Astrocyte (in vitro differentiated cells and primary cell): Measurements from ENCODE around the gene NCOR1. TPM values are rescaled to one million over a fixed set of nuclear protein-coding genes. Genes with fewer than 3 reads are reported as not detected.
"Not testable (repeated sequence)": the region's sequence is repeated elsewhere in the genome, so short reads cannot be mapped to it uniquely, and the experiment has no call there.

ENCODE experiments used
- DNase-seq: peaks from one replicate; pipeline ENCODE4 v3.0.0-alpha.2; 2010; ENCODE audit warnings: low read depth
- FAIRE-seq: peaks from 2 replicates; lab custom pipeline; 2011; peaks lifted over from hg19 to GRCh38; lab: Jason Lieb, UNC
- H2AFZ ChIP-seq: 2 replicates; pipeline ENCODE4 v1.6.0; 2012; ENCODE audit warnings: low read depth, low read length, inconsistent platforms
- H3K27ac ChIP-seq: 2 replicates; pipeline ENCODE4 v1.5.1; 2011; ENCODE audit warnings: low read depth, low read length, inconsistent platforms
- H3K27me3 ChIP-seq: 2 replicates; pipeline ENCODE4 v1.6.0; 2011; ENCODE audit warnings: low read length, inconsistent platforms; ENCODE audit not compliant: insufficient read depth
- H3K36me3 ChIP-seq: 2 replicates; pipeline ENCODE4 v1.5.1; 2011; ENCODE audit warnings: low read length, inconsistent platforms; ENCODE audit not compliant: insufficient read depth
- H3K4me1 ChIP-seq: 2 replicates; pipeline ENCODE4 v1.5.1; 2011; ENCODE audit warnings: low read length, inconsistent platforms; ENCODE audit not compliant: insufficient read depth
- H3K4me2 ChIP-seq: 2 replicates; pipeline ENCODE4 v1.6.0; 2012; ENCODE audit warnings: low read length, inconsistent platforms
- H3K4me3 ChIP-seq: 2 replicates; pipeline ENCODE4 v1.5.1; 2011; ENCODE audit warnings: low read depth, mild to moderate bottlenecking, low read length, inconsistent platforms; ENCODE audit not compliant: insufficient read depth
- H3K79me2 ChIP-seq: 2 replicates; pipeline ENCODE4 v1.6.0; 2012; ENCODE audit warnings: mild to moderate bottlenecking, low read length, inconsistent platforms; ENCODE audit not compliant: insufficient read depth
- H3K9ac ChIP-seq: 2 replicates; pipeline ENCODE4 v1.6.0; 2012; ENCODE audit warnings: mild to moderate bottlenecking, low read length, inconsistent platforms
- H3K9me3 ChIP-seq: 2 replicates; pipeline ENCODE4 v1.5.1; 2012; ENCODE audit warnings: low read depth, mild to moderate bottlenecking, low read length, inconsistent platforms; ENCODE audit not compliant: insufficient read depth
- H4K20me1 ChIP-seq: 2 replicates; pipeline ENCODE4 v1.6.0; 2012; ENCODE audit warnings: low read length, inconsistent platforms; ENCODE audit not compliant: insufficient read depth
- H3K27ac Mint-ChIP-seq: one replicate; pipeline ENCODE4 v1.8.0; 2021; ENCODE audit warnings: mild to moderate bottlenecking, mixed read lengths; ENCODE audit not compliant: unreplicated experiment
- H3K27me3 Mint-ChIP-seq: one replicate; pipeline ENCODE4 v1.8.0; 2021; ENCODE audit warnings: low read depth, mixed read lengths; ENCODE audit not compliant: unreplicated experiment
- H3K36me3 Mint-ChIP-seq: one replicate; pipeline ENCODE4 v1.8.0; 2021; ENCODE audit warnings: low read depth, mixed read lengths; ENCODE audit not compliant: unreplicated experiment
- H3K4me1 Mint-ChIP-seq: one replicate; pipeline ENCODE4 v1.8.0; 2021; ENCODE audit warnings: low read depth, mixed read lengths; ENCODE audit not compliant: unreplicated experiment
- H3K4me3 Mint-ChIP-seq: one replicate; pipeline ENCODE4 v1.8.0; 2021; ENCODE audit warnings: mild to moderate bottlenecking, moderate library complexity, mixed read lengths; ENCODE audit not compliant: unreplicated experiment
- H3K9me3 Mint-ChIP-seq: one replicate; pipeline ENCODE4 v1.8.0; 2021; ENCODE audit warnings: mild to moderate bottlenecking, mixed read lengths; ENCODE audit not compliant: unreplicated experiment
- CTCF ChIP-seq: IDR thresholded peaks from 2 replicates; pipeline ENCODE4 v1.5.1; 2011; ENCODE audit warnings: low read depth, mild to moderate bottlenecking, inconsistent platforms, low read length, moderate library complexity; ENCODE audit not compliant: insufficient read depth
- EZH2 ChIP-seq: IDR thresholded peaks from 2 replicates; pipeline ENCODE4 v1.6.1; 2012; ENCODE audit warnings: mild to moderate bottlenecking, low read length, inconsistent platforms; ENCODE audit not compliant: insufficient read depth
- total RNA-seq: library from RNA; stranded (reverse); gene quantifications from 2 replicates; pipeline ENCODE4 v1.2.1, GENCODE V29; 2021

NCOR1 gene
- total RNA-seq, 1 donor from 2014 or later: 119 TPM

- peaks cover 26% of the 10 kb centered on the region for H4K20me1 ChIP-seq
- no peaks in the 10 kb centered on the region for H3K27me3 Mint-ChIP-seq
- H3K27me3 ChIP-seq: no peaks in the 10 kb centered on the region
- no peaks in the 10 kb centered on the region for H3K9me3 Mint-ChIP-seq
- H3K27ac Mint-ChIP-seq: peak within 1 kb of the TSS; percentile 94
- peak within 1 kb of the TSS; percentile 95 for H3K4me2 ChIP-seq
- H3K36me3 Mint-ChIP-seq: no peaks in the 10 kb centered on the region
- H3K4me1 ChIP-seq: peaks cover 15% of the 10 kb centered on the region
- peak within 1 kb of the TSS; percentile 91 for H3K27ac ChIP-seq
- H3K4me3 Mint-ChIP-seq: peak within 1 kb of the TSS; percentile 96
- H2AFZ ChIP-seq: peak within 1 kb of the TSS; percentile 90
- peak within 1 kb of the TSS; percentile 98 for H3K4me3 ChIP-seq
- no peaks in the 10 kb centered on the region for H3K9me3 ChIP-seq
- H3K79me2 ChIP-seq: peaks cover 81% of the 10 kb centered on the region
- peaks cover 9% of the 10 kb centered on the region for H3K4me1 Mint-ChIP-seq
- H3K9ac ChIP-seq: peak within 1 kb of the TSS; percentile 96
- peak; percentile 90 for DNase-seq
- no peak for FAIRE-seq
- TF ChIP-seq CTCF (no peak), EZH2 (no peak)
- H3K36me3 ChIP-seq: no peaks in the 10 kb centered on the region
Measured at GRCh38 chr17:16217002-16217635, 1.8 kb upstream of the NCOR1 start, which contains the start of gene PIGL. Gene PIGL, plus strand, starts transcription at chr17:16217210. Its CDS starts 17 bp downstream, at chr17:16217227.

DNA sequence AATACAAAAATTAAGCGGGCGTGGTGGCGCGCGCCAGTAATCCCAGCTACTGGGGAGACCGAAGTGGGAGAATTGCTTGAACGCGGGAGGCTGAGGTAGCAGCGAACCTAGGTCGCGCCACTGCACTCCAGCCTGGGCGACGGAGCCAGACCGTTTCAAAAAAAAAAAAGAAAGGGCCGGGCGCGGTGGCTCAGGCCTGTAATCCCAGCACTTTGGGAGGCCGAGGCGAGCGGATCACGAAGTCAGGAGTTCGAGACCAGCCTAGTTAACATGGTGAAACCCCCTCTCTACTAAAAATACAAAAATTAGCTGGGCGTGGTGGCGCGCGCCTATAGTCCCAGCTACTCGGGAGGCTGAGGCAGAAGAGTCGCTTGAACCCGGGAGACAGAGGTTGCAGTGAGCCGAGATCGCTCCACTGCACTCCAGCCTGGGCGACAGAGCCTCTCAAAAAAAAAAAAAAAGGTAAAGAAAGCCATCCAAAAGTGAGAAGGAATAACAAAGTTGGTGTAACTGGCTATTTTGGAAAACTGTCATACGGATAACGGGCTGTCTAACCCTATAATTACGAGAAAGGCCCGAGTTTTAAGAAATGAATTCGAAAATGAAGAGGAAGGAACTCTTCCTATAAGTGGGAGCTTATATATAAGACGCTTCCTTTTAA, 1.1 kb upstream of the NCOR1 start:
- H3K9me3 Mint-ChIP-seq, H3K36me3 Mint-ChIP-seq, H3K27me3 Mint-ChIP-seq, H3K4me1 Mint-ChIP-seq, H3K27me3 ChIP-seq, FAIRE-seq, DNase-seq, H3K36me3 ChIP-seq, H3K9me3 ChIP-seq: not testable (repeated sequence)
- H3K4me1 ChIP-seq: peaks cover 15% of the 10 kb centered on the region
- peak overlapping the region; percentile 91 for H3K27ac ChIP-seq
- H3K79me2 ChIP-seq: peaks cover 88% of the 10 kb centered on the region
- peak overlapping the region; percentile 98 for H3K4me3 ChIP-seq
- H3K4me3 Mint-ChIP-seq: peak overlapping the region; percentile 96
- peak overlapping the region; percentile 90 for H2AFZ ChIP-seq
- peaks cover 33% of the 10 kb centered on the region for H4K20me1 ChIP-seq
- H3K9ac ChIP-seq: peak overlapping the region; percentile 96
- peak overlapping the region; percentile 95 for H3K4me2 ChIP-seq
- peak overlapping the region; percentile 94 for H3K27ac Mint-ChIP-seq

- no peaks in the 10 kb centered on the region for H3K27me3 Mint-ChIP-seq
- no peaks in the 10 kb centered on the region for H3K36me3 Mint-ChIP-seq
- H3K9me3 Mint-ChIP-seq: no peaks in the 10 kb centered on the region
- peak overlapping the region; percentile 94 for H3K27ac Mint-ChIP-seq
- FAIRE-seq: no peak
- peak overlapping the region; percentile 96 for H3K9ac ChIP-seq
- H3K4me1 ChIP-seq: peaks cover 15% of the 10 kb centered on the region
- peak overlapping the region; percentile 57 for H2AFZ ChIP-seq
- no peak for DNase-seq
- H3K36me3 ChIP-seq: no peaks in the 10 kb centered on the region
- peak overlapping the region; percentile 98 for H3K4me3 ChIP-seq
- peaks cover 37% of the 10 kb centered on the region for H4K20me1 ChIP-seq
- no peaks in the 10 kb centered on the region for H3K9me3 ChIP-seq
- H3K79me2 ChIP-seq: peaks cover 89% of the 10 kb centered on the region
- H3K27ac ChIP-seq: peak overlapping the region; percentile 91
- peak overlapping the region; percentile 84 for H3K4me3 Mint-ChIP-seq
- no peaks in the 10 kb centered on the region for H3K27me3 ChIP-seq
- H3K4me2 ChIP-seq: peak overlapping the region; percentile 95
- H3K4me1 Mint-ChIP-seq: peaks cover 9% of the 10 kb centered on the region
- TF ChIP-seq CTCF (no peak), EZH2 (no peak)
Measured at GRCh38 chr17:16215965-16216316, 607 bp upstream of the NCOR1 start.
